SK-N-SH (cell line): Measurements from ENCODE around the gene IGHMBP2.

Source experiments
- CHD2 ChIP-seq: fragments of 150-350 bp; IDR thresholded peaks from 2 replicates; pipeline ENCODE4 v1.6.1; 2018; ENCODE audit warnings: low read length; ENCODE audit not compliant: partially characterized antibody
- CTCF ChIP-seq: fragments of 200-600 bp; sonication (generic); IDR thresholded peaks from 2 replicates; pipeline ENCODE4 v1.6.1; 2017; ENCODE audit warnings: antibody characterized with exemption, mild to moderate bottlenecking, moderate library complexity
- EP300 ChIP-seq, 2 experiments: IDR thresholded peaks; 2 replicates each; pipeline versions ENCODE4 v1.4.0 to v1.6.1; 2012; ENCODE audit warnings: borderline replicate concordance in 1 of 2, low read depth in 1 of 2, low read length in 1 of 2
- FOXM1 ChIP-seq: IDR thresholded peaks from 2 replicates; pipeline ENCODE4 v1.4.0; 2012; ENCODE audit warnings: low read depth, mild to moderate bottlenecking
- GATA2 ChIP-seq: sonication (generic); formaldehyde crosslinking; IDR thresholded peaks from 2 replicates; pipeline ENCODE4 v1.5.0; 2020; ENCODE audit warnings: mild to moderate bottlenecking, missing genetic modification reagents
- MAX ChIP-seq: IDR thresholded peaks from 2 replicates; pipeline ENCODE4 v1.4.0; 2012; ENCODE audit warnings: low read depth
- PBX3 ChIP-seq: IDR thresholded peaks from 2 replicates; pipeline ENCODE4; 2012
- POLR2AphosphoS5 ChIP-seq: IDR thresholded peaks from 2 replicates; pipeline ENCODE4 v1.6.1; 2012; ENCODE audit warnings: low read depth, low read length
- RXRA ChIP-seq: IDR thresholded peaks from 2 replicates; pipeline ENCODE4 v1.4.0; 2012; ENCODE audit warnings: low read depth, mild to moderate bottlenecking, borderline replicate concordance
- YY1 ChIP-seq: IDR thresholded peaks from 2 replicates; pipeline ENCODE4 v1.4.0; 2012; ENCODE audit warnings: low read depth, mild to moderate bottlenecking

- no peak for TF ChIP-seq FOXM1
- no peak for TF ChIP-seq CTCF
- TF ChIP-seq MAX: no peak
- TF ChIP-seq PBX3: no peak
- TF ChIP-seq POLR2AphosphoS5: no peak
- TF ChIP-seq YY1: no peak
- TF ChIP-seq GATA2 (CRISPR knock-in tag): no peak
- no peak for TF ChIP-seq CHD2
- TF ChIP-seq RXRA: no peak
- TF ChIP-seq EP300 (IDR thresholded peaks at IDR 0.05; ENCODE audit: borderline replicate concordance in 1 of 2, low read depth in 1 of 2, low read length in 1 of 2): no peak
Observed at GRCh38 chr11:68938088-68938487, 34.4 kb downstream of the IGHMBP2 start.
